ENCODE data around the gene OR6V1.

OR6V1 gene

DNA sequence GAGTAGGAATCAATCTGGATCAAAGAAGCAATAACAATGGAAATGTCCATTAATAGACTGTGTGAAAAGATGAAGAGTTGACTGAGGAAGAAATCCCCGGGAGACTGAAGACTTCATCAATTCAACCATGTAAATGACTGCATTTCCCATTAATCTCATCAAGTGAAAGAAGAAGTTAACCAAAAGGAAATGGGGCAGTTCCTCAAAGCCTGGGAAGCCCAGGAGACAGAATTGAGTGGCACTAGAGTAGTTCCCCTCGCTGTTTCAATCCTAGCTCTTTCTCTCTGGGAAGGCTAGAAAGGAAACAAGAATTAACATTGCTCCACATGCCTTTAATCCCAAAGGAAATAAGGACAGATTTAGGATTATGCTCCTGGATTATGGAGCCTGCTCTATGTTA, 4.8 kb upstream of the OR6V1 start:
- no peak for DNase-seq (ENCODE audit: low spot score)
- Histone ChIP-seq H2BK120ac (ENCODE audit: low read depth, low read length) (no peak overlapping the region), H3K27me3 (ENCODE audit: control insufficient read depth in 3 of 3, insufficient read depth in 3 of 3, low read depth in 1 of 3, low read length in 3 of 3) (no peaks in the 10 kb centered on the region)

DNA sequence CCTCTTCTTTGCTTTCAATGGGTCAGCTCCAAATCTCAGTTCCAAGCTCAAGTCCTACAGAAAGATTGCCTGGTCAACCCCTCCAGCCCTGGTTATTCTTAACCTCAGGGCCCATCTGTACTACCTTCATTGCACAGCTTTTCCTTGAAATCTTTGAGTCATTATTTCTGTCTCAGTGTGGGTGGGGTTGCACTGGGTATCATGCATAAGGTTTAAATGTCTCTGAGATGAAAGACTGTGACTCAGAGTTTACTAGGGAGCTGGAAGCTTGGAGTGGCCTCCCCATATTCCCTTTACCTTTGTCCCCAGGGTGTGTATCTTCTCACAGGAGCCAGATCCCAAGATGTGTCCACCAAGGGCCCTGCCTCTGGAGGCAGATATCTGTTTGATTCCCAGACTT, 3.3 kb upstream of the OR6V1 start:
- Histone ChIP-seq H2AK5ac (ENCODE audit: low read depth, low read length) (no peak overlapping the region), H3K27ac (replicated peaks; ENCODE audit: low read length) (no peak overlapping the region), H2BK15ac (ENCODE audit: low read length) (no peak overlapping the region), H3K79me1 (ENCODE audit: low read depth, low read length) (no peaks in the 10 kb centered on the region), H3K9me3 (replicated peaks in 1 of 2; ENCODE audit: control insufficient read depth in 2 of 2, insufficient read depth in 1 of 2, low read depth in 1 of 2, low read length in 2 of 2) (peaks cover 0 to 3% of the 10 kb centered on the region in 2 donors), H3K36me3 (replicated peaks in 1 of 2; ENCODE audit: control insufficient read depth in 2 of 2, insufficient read depth in 2 of 2, low read length in 2 of 2) (no peaks in the 10 kb centered on the region), H3K4me1 (ENCODE audit: control insufficient read depth in 2 of 2, insufficient read depth in 1 of 2, low read depth in 1 of 2, low read length in 2 of 2) (no peaks in the 10 kb centered on the region), H3K23ac (ENCODE audit: low read depth, low read length, poor library complexity) (no peak overlapping the region), H2BK120ac (ENCODE audit: low read depth, low read length) (no peak overlapping the region), H2BK5ac (ENCODE audit: low read length) (no peak overlapping the region), H4K91ac (ENCODE audit: low read depth, low read length, poor library complexity) (no peak overlapping the region), H2BK12ac (ENCODE audit: low read length) (no peak overlapping the region), H4K8ac (ENCODE audit: low read depth, low read length) (no peak overlapping the region), H3K9ac (ENCODE audit: low read depth, low read length, poor library complexity) (no peak overlapping the region), H2AFZ (ENCODE audit: low read length) (no peak overlapping the region), H3K27me3 (ENCODE audit: control insufficient read depth in 3 of 3, insufficient read depth in 3 of 3, low read depth in 1 of 3, low read length in 3 of 3) (no peaks in the 10 kb centered on the region), H3K18ac (ENCODE audit: low read length) (no peak overlapping the region), H3K14ac (ENCODE audit: low read length) (no peak overlapping the region), H3K4me3 (ENCODE audit: low read length in 2 of 2) (no peak overlapping the region), H3K4me2 (ENCODE audit: insufficient read depth, low read length, poor library complexity, severe bottlenecking) (no peak overlapping the region), H3K4ac (ENCODE audit: low read length) (no peak overlapping the region)
- DNase-seq (ENCODE audit: low spot score): no peak

More for the DNA sequence above, 4.8 kb upstream of the OR6V1 start:
- H2BK15ac ChIP-seq (ENCODE audit: low read length): no peak overlapping the region
- no peak overlapping the region for H3K9ac ChIP-seq (ENCODE audit: low read depth, low read length, poor library complexity)
- H3K18ac ChIP-seq (ENCODE audit: low read length): no peak overlapping the region
- H4K8ac ChIP-seq (ENCODE audit: low read depth, low read length): no peak overlapping the region
- H3K23ac ChIP-seq (ENCODE audit: low read depth, low read length, poor library complexity): no peak overlapping the region
- H3K4me3 ChIP-seq (ENCODE audit: low read length in 2 of 2): no peak overlapping the region
- no peak overlapping the region for H2AK5ac ChIP-seq (ENCODE audit: low read depth, low read length)
- no CpG with 5 or more reads among the region's 2 CpGs for WGBS, 2 donors (ENCODE audit: extremely low coverage in 2 of 2, insufficient read length in 2 of 2, insufficient replicate concordance in 1 of 2)
- H2AFZ ChIP-seq (ENCODE audit: low read length): no peak overlapping the region
- no peak overlapping the region for H3K4ac ChIP-seq (ENCODE audit: low read length)
- no peak overlapping the region for H3K27ac ChIP-seq (replicated peaks; ENCODE audit: low read length)
- no peak overlapping the region for H3K14ac ChIP-seq (ENCODE audit: low read length)
- no peak overlapping the region for H2BK5ac ChIP-seq (ENCODE audit: low read length)
- H4K91ac ChIP-seq (ENCODE audit: low read depth, low read length, poor library complexity): no peak overlapping the region
- no peaks in the 10 kb centered on the region for H3K36me3 ChIP-seq (replicated peaks in 1 of 2; ENCODE audit: control insufficient read depth in 2 of 2, insufficient read depth in 2 of 2, low read length in 2 of 2)
- no peaks in the 10 kb centered on the region for H3K9me3 ChIP-seq (replicated peaks in 1 of 2; ENCODE audit: control insufficient read depth in 2 of 2, insufficient read depth in 1 of 2, low read depth in 1 of 2, low read length in 2 of 2)
- H3K4me1 ChIP-seq (ENCODE audit: control insufficient read depth in 2 of 2, insufficient read depth in 1 of 2, low read depth in 1 of 2, low read length in 2 of 2): peaks cover 0 to 5% of the 10 kb centered on the region in 2 donors
- no peaks in the 10 kb centered on the region for H3K79me1 ChIP-seq (ENCODE audit: low read depth, low read length)
- no peak overlapping the region for H3K4me2 ChIP-seq (ENCODE audit: insufficient read depth, low read length, poor library complexity, severe bottlenecking)
- H2BK12ac ChIP-seq (ENCODE audit: low read length): no peak overlapping the region

DNA sequence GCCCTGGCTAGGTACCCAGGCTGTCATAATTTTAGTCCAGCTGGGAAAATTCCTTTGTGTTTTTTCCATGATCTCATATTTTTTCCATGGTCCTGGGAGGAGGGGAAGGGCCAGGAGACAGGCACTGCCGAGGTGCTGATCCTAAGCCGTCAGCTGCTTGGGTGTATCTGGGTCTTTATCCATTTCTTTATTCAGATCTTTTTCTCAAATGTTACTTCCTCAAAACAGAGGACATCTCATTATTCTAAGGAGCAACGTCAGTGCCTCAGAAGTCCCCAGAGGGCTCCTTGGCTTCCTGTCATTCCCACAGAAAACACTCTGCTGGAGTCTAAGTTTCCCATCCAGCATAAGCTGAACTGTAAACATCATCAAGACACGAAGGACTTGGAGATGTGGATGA, 2.8 kb upstream of the OR6V1 start:
- WGBS, 2 donors (ENCODE audit: extremely low coverage in 2 of 2, insufficient read length in 2 of 2, insufficient replicate concordance in 1 of 2): no CpG with 5 or more reads among the region's 4 CpGs
- H3K9me3 ChIP-seq (replicated peaks in 1 of 2; ENCODE audit: control insufficient read depth in 2 of 2, insufficient read depth in 1 of 2, low read depth in 1 of 2, low read length in 2 of 2): peaks cover 0 to 3% of the 10 kb centered on the region in 2 donors
- H2BK5ac ChIP-seq (ENCODE audit: low read length): no peak overlapping the region
- no peak overlapping the region for H2BK120ac ChIP-seq (ENCODE audit: low read depth, low read length)
- H3K18ac ChIP-seq (ENCODE audit: low read length): no peak overlapping the region
- no peak overlapping the region for H3K4ac ChIP-seq (ENCODE audit: low read length)
- no peak overlapping the region for H2BK12ac ChIP-seq (ENCODE audit: low read length)
- H4K91ac ChIP-seq (ENCODE audit: low read depth, low read length, poor library complexity): no peak overlapping the region
- H3K4me1 ChIP-seq (ENCODE audit: control insufficient read depth in 2 of 2, insufficient read depth in 1 of 2, low read depth in 1 of 2, low read length in 2 of 2): no peaks in the 10 kb centered on the region
- no peak overlapping the region for H4K8ac ChIP-seq (ENCODE audit: low read depth, low read length)
- no peak overlapping the region for H3K27ac ChIP-seq (replicated peaks; ENCODE audit: low read length)
- no peak overlapping the region for H2AFZ ChIP-seq (ENCODE audit: low read length)
- no peak overlapping the region for H2BK15ac ChIP-seq (ENCODE audit: low read length)
- H3K14ac ChIP-seq (ENCODE audit: low read length): no peak overlapping the region
- H3K9ac ChIP-seq (ENCODE audit: low read depth, low read length, poor library complexity): no peak overlapping the region
- DNase-seq (ENCODE audit: low spot score): no peak
- H3K23ac ChIP-seq (ENCODE audit: low read depth, low read length, poor library complexity): no peak overlapping the region
- no peaks in the 10 kb centered on the region for H3K79me1 ChIP-seq (ENCODE audit: low read depth, low read length)
- no peaks in the 10 kb centered on the region for H3K36me3 ChIP-seq (replicated peaks in 1 of 2; ENCODE audit: control insufficient read depth in 2 of 2, insufficient read depth in 2 of 2, low read length in 2 of 2)
- H3K4me2 ChIP-seq (ENCODE audit: insufficient read depth, low read length, poor library complexity, severe bottlenecking): no peak overlapping the region
- no peak overlapping the region for H3K4me3 ChIP-seq (ENCODE audit: low read length in 2 of 2)
- H3K27me3 ChIP-seq (ENCODE audit: control insufficient read depth in 3 of 3, insufficient read depth in 3 of 3, low read depth in 1 of 3, low read length in 3 of 3): no peaks in the 10 kb centered on the region
- H2AK5ac ChIP-seq (ENCODE audit: low read depth, low read length): no peak overlapping the region

DNA sequence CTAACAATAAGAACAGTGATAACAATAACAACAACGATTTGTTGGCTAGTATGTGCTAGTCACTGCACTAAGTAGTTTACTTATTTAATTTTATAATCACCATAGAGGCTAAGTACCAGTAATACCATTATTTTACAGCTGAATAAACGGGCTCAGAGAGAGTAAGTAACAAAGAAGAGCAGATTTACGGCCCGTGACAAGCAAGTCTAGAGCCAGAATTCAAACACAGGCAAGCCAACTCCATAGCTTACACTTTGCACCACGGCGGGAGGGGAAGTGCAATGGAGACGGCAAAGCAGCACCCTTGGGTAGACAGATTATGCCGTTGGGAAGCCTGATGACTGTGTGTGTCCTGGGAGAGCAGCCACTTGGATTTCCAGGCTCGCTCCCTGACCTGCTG, 1.2 kb upstream of the OR6V1 start:
- Histone ChIP-seq H2BK120ac (ENCODE audit: low read depth, low read length) (no peak overlapping the region), H3K23ac (ENCODE audit: low read depth, low read length, poor library complexity) (no peak overlapping the region), H3K9ac (ENCODE audit: low read depth, low read length, poor library complexity) (no peak overlapping the region), H3K36me3 (replicated peaks in 1 of 2; ENCODE audit: control insufficient read depth in 2 of 2, insufficient read depth in 2 of 2, low read length in 2 of 2) (no peaks in the 10 kb centered on the region), H2BK12ac (ENCODE audit: low read length) (no peak overlapping the region), H2AFZ (ENCODE audit: low read length) (no peak overlapping the region), H3K4me1 (ENCODE audit: control insufficient read depth in 2 of 2, insufficient read depth in 1 of 2, low read depth in 1 of 2, low read length in 2 of 2) (no peaks in the 10 kb centered on the region), H3K27me3 (ENCODE audit: control insufficient read depth in 3 of 3, insufficient read depth in 3 of 3, low read depth in 1 of 3, low read length in 3 of 3) (no peaks in the 10 kb centered on the region), H3K27ac (replicated peaks; ENCODE audit: low read length) (no peak overlapping the region), H3K14ac (ENCODE audit: low read length) (no peak overlapping the region), H3K79me1 (ENCODE audit: low read depth, low read length) (no peaks in the 10 kb centered on the region), H3K18ac (ENCODE audit: low read length) (no peak overlapping the region), H2BK15ac (ENCODE audit: low read length) (no peak overlapping the region), H3K4ac (ENCODE audit: low read length) (no peak overlapping the region), H3K4me3 (ENCODE audit: low read length in 2 of 2) (no peak overlapping the region), H3K9me3 (replicated peaks in 1 of 2; ENCODE audit: control insufficient read depth in 2 of 2, insufficient read depth in 1 of 2, low read depth in 1 of 2, low read length in 2 of 2) (peaks cover 0 to 3% of the 10 kb centered on the region in 2 donors), H4K91ac (ENCODE audit: low read depth, low read length, poor library complexity) (no peak overlapping the region), H3K4me2 (ENCODE audit: insufficient read depth, low read length, poor library complexity, severe bottlenecking) (no peak overlapping the region), H2AK5ac (ENCODE audit: low read depth, low read length) (no peak overlapping the region), H2BK5ac (ENCODE audit: low read length) (no peak overlapping the region), H4K8ac (ENCODE audit: low read depth, low read length) (no peak overlapping the region)
- DNase-seq (ENCODE audit: low spot score): no peak
- no CpG with 5 or more reads among the region's 9 CpGs for WGBS, 2 donors (ENCODE audit: extremely low coverage in 2 of 2, insufficient read length in 2 of 2, insufficient replicate concordance in 1 of 2)

Measured in neuronal stem cell (in vitro differentiated cells).